GM21528 (cell line): ENCODE data around the gene LAMA2.
"Not testable (repeated sequence)": the region's sequence is repeated elsewhere in the genome, so short reads cannot be mapped to it uniquely, and the experiment has no call there.

Experiments used
- ATAC-seq: cut with Tn5 transposase; IDR thresholded peaks from one replicate; pipeline ENCODE4 v1.9.1; 2021; ENCODE audit warnings: mild to moderate bottlenecking, moderate library complexity; ENCODE audit not compliant: unreplicated experiment, low FRiP score

LAMA2 gene

GRCh38 chr6:129163551-129163950, 280.6 kb downstream of the LAMA2 start:
- ATAC-seq: no peak

- no peak for ATAC-seq
Measured at GRCh38 chr6:129164032-129164431, 281.1 kb downstream of the LAMA2 start.

GRCh38 chr6:129172279-129172995, 289.5 kb downstream of the LAMA2 start:
- not testable (repeated sequence) for ATAC-seq

GRCh38 chr6:129175066-129175465, 292.1 kb downstream of the LAMA2 start:
- ATAC-seq: no peak

GRCh38 chr6:129177801-129178200, 294.9 kb downstream of the LAMA2 start:
- no peak for ATAC-seq

GRCh38 chr6:129179283-129179682, 296.3 kb downstream of the LAMA2 start:
- ATAC-seq: no peak

GRCh38 chr6:129181001-129181400, 298.1 kb downstream of the LAMA2 start:
- no peak for ATAC-seq

GRCh38 chr6:129183187-129183591, 300.3 kb downstream of the LAMA2 start:
- no peak for ATAC-seq

GRCh38 chr6:129183681-129184301, 300.9 kb downstream of the LAMA2 start:
- ATAC-seq: no peak

GRCh38 chr6:129184324-129184723, 301.4 kb downstream of the LAMA2 start:
- ATAC-seq: no peak

- no peak for ATAC-seq
Measured at GRCh38 chr6:129184808-129185366, 301.9 kb downstream of the LAMA2 start.

- ATAC-seq: no peak
Measured at GRCh38 chr6:129186988-129187387, 304.1 kb downstream of the LAMA2 start.

GRCh38 chr6:129188306-129188705, 305.4 kb downstream of the LAMA2 start:
- no peak for ATAC-seq

GRCh38 chr6:129188795-129189194, 305.9 kb downstream of the LAMA2 start:
- no peak for ATAC-seq

GRCh38 chr6:129189266-129189665, 306.3 kb downstream of the LAMA2 start:
- no peak for ATAC-seq

GRCh38 chr6:129191235-129191634, 308.3 kb downstream of the LAMA2 start:
- ATAC-seq: no peak

- ATAC-seq: no peak
Measured at GRCh38 chr6:129192458-129192989, 309.6 kb downstream of the LAMA2 start.

- ATAC-seq: no peak
Measured at GRCh38 chr6:129194306-129194941, 311.5 kb downstream of the LAMA2 start.

GRCh38 chr6:129195161-129195560, 312.2 kb downstream of the LAMA2 start:
- no peak for ATAC-seq

GRCh38 chr6:129195643-129196042, 312.7 kb downstream of the LAMA2 start:
- no peak for ATAC-seq

GRCh38 chr6:129197154-129197553, 314.2 kb downstream of the LAMA2 start:
- no peak for ATAC-seq
